Epidermal melanocyte (primary cell): ENCODE results near the gene PAK5.

Experiments used
- DNase-seq: peaks from one replicate; pipeline ENCODE4 v3.0.0; 2011; ENCODE audit warnings: low spot score; ENCODE audit not compliant: insufficient read length

The PAK5 gene

DNA sequence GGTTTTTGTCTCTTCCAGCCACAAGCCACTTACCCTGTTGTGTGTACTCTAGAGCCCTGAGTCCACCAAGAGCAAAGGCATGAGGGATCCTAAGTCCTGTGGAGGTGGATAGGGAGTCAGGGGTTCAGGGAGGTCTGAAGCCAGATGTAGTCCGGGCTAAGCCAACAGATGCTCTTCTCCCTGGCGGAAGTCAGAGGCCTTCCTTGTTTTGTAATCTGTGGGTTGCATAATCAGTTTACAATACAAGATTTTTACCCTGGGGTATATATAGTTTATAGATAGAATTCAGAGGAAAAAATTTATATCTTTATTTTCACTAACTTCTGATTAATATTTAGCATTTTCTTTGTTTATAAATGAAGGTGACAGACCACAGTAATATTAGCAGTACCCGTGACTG, 315.2 kb downstream of the PAK5 start:
- DNase-seq: no peak

DNA sequence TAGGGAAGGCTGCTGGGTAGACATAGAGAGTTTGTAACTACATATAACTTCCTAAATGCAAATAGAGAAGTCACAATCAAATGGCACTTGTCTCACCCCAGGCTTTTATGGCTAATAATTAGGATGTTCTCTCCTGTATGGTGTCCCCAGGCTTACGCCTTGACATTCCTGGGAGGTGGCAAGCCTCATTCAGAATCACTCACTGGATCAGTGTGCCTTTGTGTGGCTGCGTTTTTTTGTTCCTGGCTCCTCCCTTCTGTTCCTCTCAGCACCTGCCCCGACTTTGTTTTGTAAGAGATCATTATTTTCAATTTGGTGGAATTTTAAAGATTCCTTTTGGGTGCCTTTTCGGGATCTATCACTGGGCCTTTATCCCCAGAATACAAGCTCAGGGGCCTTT, 318.8 kb downstream of the PAK5 start:
- DNase-seq: no peak

DNA sequence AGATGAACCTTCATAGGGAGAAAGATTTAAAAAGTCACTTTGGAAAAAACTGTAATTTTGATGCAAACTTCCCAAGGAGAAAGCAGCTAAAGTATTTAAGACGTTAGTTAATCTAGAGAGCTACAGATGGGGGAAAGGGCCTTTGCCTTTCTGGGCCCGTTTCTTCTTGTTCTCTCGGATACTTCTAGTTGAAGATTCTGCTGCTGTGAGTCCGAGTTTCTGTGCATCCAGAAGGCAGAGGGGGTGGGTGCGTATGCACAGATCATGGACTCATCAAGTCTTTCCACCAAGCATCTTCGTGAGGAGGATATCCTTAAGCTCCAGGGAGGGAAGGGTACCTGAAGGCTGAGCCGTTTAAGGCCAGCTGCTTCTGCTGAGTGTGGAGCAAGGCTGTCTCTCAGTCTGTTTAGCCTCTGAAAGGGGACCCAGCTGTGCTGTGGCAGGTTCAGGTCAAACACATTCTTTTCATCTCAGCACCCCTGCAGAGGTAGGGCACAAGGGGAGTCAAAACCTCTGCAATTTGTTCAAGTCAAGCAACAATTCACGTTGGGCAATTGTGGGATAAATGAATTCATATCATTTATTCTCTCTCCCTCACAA, 320.2 kb downstream of the PAK5 start:
- DNase-seq: no peak

DNA sequence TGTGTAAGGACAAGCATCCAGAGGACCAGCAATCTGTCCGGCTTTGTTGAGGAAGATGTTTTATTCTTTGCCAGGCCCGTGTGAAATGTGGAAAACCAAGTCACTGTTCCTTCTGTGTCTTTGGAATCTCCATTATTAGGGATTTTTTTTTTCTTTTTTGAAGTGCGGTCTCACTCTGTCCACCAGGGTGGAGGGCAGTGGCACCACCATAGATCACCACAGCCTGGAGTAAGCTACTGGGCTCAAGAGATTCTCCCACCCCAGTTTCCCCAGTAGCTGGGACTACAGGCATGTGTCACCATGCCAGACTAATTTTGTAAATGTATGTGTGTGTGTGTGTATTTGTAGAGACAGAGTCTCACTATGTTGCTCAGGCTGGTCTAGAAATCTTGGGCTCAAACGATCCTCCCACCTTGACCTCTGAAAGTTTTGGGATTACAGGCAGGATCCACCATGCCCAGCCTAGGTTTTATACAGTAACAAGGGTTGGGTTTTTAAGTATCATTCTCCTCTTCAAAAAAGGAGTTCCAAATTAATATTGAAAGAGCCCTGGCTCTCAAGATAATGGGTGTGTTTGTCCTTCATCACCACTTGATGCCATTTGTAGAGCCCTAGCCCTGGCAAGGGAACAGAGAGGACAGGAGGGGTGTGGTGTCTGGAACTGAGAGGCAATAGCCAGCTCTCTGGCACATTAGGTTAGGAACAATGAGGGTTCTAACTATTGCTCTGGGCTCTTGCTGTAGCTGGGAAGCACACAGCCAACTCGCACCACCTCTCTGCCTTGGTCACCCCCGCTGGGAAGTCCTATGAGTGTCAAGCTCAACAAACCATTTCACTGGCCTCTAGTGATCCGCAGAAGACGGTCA, 321.3 kb downstream of the PAK5 start:
- DNase-seq: no peak

DNA sequence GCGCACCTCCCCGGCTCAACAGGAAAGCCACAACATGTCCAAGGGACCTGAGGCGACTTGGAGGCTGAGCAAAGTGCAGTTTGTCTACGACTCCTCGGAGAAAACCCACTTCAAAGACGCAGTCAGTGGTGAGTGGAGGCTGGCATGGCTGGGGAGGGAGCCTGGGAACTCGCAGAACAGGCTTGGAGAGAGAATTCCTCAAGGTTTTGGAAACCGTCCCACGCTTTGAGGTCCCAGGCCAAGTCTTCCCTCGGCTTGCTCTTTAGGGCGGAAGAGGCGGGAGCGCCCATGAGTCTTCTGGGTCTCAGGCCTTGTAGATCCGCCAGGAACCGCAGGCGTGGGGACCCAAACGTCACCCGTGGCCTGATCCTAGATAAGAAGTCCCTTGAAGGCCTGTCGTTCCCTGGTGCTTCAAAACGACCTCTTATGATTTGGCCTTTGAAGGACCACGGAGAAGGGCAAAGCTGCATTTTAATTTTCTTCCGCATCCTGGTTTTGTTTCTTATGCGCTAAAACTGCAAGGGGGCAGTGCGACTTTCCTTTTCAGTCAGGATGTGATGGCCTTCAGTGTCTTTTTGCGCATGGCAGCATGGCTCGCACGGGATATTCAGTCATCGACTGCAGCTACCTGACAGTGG, 322.5 kb downstream of the PAK5 start:
- no peak for DNase-seq

DNA sequence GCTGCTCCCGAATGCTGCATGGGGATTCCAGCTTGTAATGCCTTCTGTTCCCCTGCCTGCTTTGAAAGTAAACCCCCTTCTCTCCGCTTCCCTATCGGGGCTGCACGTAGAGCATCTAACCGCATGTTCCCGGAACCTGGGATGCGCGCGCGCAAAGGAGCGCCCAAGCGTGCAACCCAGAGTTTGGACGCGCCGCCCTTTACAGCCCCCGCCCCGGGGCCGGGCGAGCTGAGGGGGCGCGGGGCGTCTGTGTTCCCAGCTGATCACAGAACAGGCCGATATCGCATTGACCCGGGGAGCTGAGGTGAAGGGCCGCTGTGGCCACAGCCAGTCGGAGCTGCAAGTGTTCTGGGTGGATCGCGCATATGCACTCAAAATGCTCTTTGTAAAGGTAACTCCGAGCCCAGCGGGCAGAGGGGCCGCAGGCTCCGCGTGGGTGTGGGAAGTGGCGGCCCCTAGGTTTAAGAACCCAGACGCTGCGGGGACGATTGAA, 323.1 kb downstream of the PAK5 start:
- DNase-seq: no peak

DNA sequence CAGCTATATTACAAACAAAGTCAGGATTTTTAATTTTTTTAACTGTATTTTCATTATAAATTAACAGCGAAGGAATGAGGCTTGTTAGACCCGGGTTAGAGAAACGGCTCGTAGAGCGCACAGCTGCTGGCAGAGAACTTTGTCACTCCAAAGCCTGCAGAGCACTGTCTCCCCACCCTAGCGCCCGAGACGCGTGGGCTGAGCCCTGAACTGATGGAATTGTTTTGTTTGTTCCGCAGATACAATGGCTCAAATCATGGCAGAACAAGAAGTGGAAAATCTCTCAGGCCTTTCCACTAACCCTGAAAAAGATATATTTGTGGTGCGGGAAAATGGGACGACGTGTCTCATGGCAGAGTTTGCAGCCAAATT, 323.7 kb downstream of the PAK5 start:
- no peak for DNase-seq

DNA sequence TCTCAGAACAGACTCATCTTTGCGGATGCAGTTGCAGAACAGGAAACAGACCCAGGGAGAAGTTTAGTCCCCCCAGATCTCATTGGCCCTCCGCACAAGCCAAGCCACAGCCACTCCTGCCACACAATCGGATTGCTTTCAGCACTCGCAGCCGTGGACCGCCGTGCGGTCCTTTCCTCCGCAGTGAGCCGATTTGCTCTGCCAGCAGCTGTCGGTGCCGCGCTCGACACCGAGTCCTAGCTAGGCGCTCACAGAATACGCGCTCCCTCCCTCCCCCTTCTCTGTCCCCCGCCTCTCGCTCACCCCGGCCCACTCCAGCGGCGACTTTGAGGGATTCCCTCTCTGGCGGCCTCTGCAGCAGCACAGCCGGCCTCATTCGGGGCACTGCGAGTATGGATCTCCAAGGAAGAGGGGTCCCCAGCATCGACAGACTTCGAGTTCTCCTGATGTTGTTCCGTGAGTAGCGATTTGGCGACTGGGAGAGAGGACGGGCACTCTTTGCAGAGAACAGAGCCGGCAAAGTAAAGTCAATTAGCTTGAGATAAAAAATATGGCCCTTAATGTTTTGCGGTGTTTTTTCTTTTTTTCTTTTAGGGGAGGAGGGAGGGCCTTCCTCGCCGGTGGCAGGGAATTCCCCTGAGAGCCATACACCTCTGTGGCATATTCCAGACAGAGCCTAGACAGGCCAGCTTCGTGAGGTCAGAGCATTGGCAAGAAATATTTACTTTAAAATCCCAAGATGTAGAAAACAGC, 324.2 kb downstream of the PAK5 start, which contains the start of gene LAMP5:
Gene LAMP5, plus strand, starts transcription at position 130 of the 753 bp plus-strand sequence. Its CDS starts 263 bp downstream, at position 393.
- DNase-seq: no peak

DNA sequence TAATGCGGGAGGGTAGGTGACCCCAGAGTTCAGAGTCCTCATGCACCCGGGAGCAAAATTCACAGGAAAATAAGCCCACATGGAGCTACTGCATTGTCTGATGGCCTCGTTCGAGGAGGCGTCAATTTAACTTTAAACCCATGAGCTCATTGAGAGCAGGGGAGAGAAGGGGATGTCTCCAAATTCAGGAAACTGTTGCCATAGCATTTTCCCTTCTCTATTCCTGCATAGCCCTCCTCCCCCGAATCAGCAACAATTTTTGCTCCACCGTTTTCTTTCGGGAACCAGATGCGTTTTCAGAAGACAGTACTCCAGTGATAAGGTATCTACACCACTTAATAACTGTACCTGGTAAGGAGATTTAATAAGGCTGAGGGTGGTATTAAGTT, 324.8 kb downstream of the PAK5 start:
- DNase-seq: no peak

DNA sequence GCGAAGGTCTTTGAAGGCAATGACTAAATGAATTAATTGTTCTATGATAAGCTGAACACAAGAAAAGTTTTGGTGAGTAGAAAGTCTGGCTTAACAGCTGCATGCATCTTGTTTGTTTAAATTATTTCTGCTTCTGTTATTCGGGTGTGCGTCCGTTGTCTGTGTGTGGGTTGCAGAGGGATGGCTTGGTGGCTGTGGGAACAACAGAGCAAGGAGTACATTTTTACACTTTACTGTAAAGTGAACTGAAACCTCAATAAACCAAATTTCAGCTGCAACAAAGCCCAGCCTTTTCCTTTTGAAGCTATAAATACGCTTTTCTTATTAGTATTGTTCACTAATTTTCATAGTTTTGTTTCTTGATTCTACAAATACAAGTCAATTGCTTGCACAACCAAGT, 328.0 kb downstream of the PAK5 start:
- DNase-seq: no peak

DNA sequence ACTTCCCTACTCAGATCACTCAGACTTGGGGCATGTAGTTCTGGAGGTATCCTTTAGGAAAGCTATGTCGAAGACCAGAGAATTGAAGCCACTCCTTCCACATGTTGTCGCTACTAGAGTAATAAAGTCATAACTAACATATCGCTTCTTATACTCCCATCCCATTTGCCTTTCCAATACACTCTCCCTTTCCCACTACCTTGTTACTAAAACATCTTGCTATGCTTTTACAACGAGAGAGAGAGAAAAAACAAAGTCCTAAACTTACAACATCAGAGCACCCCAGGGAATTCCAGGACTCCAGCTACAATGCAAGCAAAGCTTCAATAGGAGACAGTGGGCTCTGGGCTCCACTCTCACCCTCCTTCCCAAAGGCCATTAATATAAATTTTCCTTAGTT, 329.6 kb downstream of the PAK5 start:
- DNase-seq: no peak

DNA sequence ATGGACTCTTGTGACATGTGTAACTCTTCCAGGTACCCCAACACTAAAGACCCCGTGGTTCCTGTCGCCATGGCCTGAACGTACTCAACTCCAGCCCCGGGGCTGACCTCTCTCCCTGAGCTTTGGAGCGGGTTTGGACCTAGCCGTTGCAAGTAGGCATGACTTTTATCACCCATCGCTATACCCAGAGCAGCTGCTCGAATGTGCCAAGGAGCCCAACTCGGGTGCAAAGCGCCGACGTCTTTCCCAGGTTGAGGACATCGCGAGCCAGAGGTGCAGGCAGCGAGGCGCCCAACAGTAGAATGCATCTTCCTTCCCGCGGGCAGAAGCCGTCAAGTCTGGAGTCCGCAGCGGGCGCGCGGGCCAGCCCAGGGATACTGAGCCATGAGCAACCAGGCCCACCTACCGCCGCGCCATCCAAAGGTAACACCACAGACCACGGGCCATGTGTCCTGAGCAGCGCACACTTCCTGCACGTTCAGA, 330.1 kb downstream of the PAK5 start:
- DNase-seq: no peak

DNA sequence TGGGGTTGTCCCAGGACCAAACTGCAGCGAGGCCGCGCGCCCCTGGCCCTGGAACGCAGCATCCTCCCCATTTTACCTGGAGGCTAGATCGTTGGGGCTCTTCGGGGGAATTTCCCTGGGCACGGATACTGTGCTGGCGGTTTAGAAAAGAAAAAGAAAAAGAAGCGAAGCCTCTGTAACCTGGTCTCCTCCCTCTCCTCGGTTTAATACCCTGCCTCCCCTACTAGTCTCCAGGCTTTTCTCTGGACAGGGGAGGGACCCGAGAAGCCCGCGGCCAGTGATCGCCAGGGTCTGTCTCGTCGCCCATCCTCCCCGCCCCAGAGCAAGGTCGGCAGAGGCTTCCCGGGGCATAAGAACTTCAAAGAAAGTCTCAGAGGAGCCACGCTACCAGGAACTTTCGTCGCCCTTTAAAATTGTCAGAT, 330.6 kb downstream of the PAK5 start:
- no peak for DNase-seq

DNA sequence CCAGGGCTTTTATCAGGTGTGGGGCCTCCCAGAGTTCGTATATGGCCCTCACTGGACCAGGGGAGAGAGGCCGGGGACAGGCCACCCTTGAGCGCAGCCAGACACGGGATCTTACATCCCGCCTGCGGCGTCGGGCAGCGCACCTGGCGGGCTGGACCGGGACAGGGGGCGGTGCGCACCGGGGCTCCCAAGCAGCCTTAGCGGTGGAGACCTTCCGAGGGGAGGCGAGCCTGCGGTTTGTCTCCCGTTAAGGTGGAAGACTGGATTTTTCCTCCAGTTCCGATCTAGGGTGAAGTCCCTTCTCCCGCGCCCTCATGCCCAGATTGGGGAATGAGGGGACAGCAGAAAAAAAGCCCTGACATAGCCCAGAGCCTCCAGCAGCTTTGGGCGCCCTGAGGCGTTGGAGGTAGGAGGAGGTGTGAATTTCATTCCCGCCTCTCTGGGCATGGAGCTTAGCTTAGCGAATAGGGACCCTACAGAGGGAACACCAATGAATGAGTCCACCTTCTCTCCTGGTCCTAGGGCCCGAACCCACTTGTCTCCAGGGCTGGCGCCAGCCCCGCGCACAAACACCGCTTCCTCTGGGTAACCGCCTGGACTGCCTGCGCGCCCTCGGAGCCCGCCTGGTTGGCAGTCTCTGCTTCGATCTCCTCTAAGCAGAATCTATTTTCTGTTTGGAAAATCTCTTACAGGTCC, 331.2 kb downstream of the PAK5 start:
- DNase-seq: no peak

DNA sequence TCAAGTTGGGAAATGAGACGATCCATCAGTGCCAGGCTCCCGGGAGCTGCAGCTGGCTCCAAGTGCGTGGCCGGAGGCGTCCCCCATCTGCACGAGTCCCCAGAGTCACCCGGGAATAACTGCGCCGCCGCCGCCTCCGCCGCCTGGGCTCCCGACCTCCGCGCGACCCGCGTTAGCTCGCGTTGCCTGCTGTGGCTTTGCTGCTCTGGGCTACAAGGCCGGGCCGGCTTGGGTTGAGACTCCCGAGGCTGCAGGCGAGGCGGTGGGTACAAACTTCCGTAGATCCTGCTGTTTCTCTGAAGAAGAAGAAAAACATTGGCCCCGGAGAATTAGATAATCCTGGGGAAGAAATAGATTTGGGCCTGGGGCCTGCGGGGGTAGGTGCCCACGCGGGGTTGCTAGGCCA, 331.9 kb downstream of the PAK5 start:
- no peak for DNase-seq

DNA sequence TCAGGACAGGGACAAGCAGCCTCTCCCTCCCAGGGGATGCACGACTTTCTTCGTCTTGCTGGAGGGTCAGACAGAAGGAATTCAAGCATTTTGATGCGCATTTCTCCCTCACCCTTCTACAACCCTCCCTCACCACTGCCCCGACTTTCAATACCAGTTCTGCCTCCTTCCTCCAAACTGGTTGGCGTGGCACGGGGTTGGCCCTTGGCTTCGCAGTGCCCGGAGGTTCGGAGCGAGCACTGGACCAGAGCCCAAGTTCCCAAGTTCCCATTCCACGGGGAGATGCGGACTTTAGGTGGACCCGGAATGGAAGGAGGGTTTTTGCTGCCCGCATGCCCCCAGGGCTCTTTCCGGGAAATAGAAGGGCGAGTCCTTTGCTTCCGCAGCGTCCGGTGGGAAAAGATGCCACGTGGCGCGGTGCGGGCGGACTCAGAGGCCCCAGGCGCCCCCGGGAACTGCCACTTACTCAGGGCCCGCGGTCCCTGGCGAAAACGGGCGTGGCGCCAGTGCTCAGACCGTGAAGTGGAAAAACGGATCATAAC, 332.5 kb downstream of the PAK5 start:
- no peak for DNase-seq

DNA sequence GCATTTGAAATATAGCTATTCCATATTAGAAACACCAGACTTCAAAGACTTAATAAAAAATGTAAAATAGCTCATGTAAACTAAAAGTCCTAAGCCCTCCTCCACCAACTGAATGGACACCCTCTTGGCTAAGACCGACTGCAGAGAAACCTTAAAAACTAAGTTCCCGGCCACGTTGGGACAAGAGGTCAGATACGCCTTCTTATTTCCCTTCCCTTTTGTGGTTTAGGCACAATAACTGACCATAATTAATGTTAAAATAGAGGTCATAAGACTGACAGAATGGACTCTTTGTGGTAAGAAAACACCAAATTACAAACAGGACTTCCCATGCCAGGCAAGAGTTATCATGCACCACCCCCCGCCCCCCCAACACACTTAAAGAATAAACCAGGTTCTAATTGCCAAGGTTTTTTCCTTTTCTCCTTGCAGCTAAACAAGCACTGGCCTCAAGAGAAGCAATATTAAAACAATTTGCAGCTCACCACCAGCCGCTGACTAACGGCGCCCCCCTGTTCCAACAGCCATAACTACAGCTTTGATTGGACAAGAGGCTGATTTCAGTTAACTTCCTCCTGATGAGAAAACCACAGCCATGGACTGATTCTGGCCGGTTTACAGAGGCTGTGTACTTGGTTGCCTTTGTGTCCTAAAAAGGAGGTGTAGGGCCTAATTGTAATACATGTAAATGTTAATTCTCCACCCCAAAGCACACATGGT, 335.2 kb downstream of the PAK5 start:
- no peak for DNase-seq

DNA sequence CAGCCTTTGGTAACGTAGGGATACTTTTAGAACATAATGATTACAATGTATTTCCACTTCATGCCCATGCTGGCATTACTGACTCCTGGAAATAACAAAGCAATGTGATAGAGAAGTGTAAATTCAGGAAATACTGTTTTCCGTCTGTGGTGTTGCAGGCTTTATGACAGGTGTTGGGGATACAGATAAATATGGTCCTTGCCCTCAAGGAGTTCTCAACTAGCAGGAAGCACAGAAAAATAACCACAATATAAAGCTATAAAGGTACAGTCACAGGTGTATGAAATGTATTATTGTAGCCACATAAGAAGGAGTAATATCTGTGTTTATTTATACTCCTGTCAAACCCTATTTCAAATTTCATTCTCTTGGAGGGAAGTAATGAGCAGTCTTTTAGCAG, 337.4 kb downstream of the PAK5 start:
- DNase-seq: no peak

DNA sequence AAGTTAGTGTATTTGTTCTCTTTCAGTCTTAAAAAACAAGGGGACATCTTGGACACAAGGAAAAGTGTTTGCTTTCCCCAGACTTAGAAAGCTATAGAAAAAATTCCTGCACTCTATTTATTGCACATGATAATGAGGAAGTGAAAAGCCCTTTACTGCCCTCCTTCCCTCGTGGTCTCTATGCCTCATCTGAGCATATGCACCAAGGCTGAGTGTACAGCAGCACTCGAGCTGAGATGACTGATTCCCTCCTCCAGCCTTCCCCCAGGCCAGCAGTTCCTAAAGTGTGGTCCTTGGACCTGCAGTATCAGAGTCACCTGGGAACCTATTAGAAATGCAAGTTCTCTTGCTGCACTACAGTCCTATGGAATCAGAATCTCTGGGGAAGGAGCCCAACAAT, 338.8 kb downstream of the PAK5 start:
- DNase-seq: no peak
